ENCODE measurements around the gene CENPK.

CENPK gene

GRCh38 chr5:65512170-65512937 lies 50.6 kb downstream of the CENPK start:
- in situ Hi-C loops (cut with MboI; ENCODE audit: low sequenced_read_pairs): no loop called here

GRCh38 chr5:65508978-65509377 lies 54.0 kb downstream of the CENPK start:
- in situ Hi-C loops (cut with MboI; ENCODE audit: low sequenced_read_pairs): no loop called here

GRCh38 chr5:65506961-65507360 lies 56.0 kb downstream of the CENPK start:
- in situ Hi-C loops (cut with MboI; ENCODE audit: low sequenced_read_pairs): no loop called here

GRCh38 chr5:65489119-65489518 lies 73.8 kb downstream of the CENPK start:
- in situ Hi-C loops (cut with MboI; ENCODE audit: low sequenced_read_pairs): loop anchor here (25.0 kb wide), 1 partner anchor 677 kb away; no protein-coding TSS in a partner anchor

- in situ Hi-C loops (cut with MboI; ENCODE audit: low sequenced_read_pairs): loop anchor here (25.0 kb wide), 1 partner anchor 676 kb away; no protein-coding TSS in a partner anchor
Observed at GRCh38 chr5:65488038-65488687, 74.8 kb downstream of the CENPK start.

GRCh38 chr5:65486803-65487202 lies 76.2 kb downstream of the CENPK start:
- in situ Hi-C loops (cut with MboI; ENCODE audit: low sequenced_read_pairs): loop anchor here (25.0 kb wide), 1 partner anchor 675 kb away; no protein-coding TSS in a partner anchor

- in situ Hi-C loops (cut with MboI; ENCODE audit: low sequenced_read_pairs): loop anchor here (25.0 kb wide), 1 partner anchor 673 kb away; no protein-coding TSS in a partner anchor
Observed at GRCh38 chr5:65485405-65485804, 77.6 kb downstream of the CENPK start.

GRCh38 chr5:65483546-65484346 lies 79.2 kb downstream of the CENPK start:
- in situ Hi-C loops (cut with MboI; ENCODE audit: low sequenced_read_pairs): loop anchor here (25.0 kb wide), 1 partner anchor 671 kb away; no protein-coding TSS in a partner anchor

- in situ Hi-C loops (cut with MboI; ENCODE audit: low sequenced_read_pairs): loop anchor here (25.0 kb wide), 1 partner anchor 671 kb away; no protein-coding TSS in a partner anchor
Observed at GRCh38 chr5:65482736-65483545, 80.0 kb downstream of the CENPK start.

- in situ Hi-C loops (cut with MboI; ENCODE audit: low sequenced_read_pairs): loop anchor here (25.0 kb wide), 1 partner anchor 670 kb away; no protein-coding TSS in a partner anchor
Observed at GRCh38 chr5:65482296-65482735, 80.7 kb downstream of the CENPK start.

GRCh38 chr5:65481635-65482295 lies 81.2 kb downstream of the CENPK start, which contains the start of gene ADAMTS6:
TSS of gene ADAMTS6 (minus strand) at chr5:65481920. CDS start at chr5:65473673, 8,247 bp downstream.
- in situ Hi-C loops (cut with MboI; ENCODE audit: low sequenced_read_pairs): loop anchor here (25.0 kb wide), 1 partner anchor 669 kb away; no protein-coding TSS in a partner anchor

- in situ Hi-C loops (cut with MboI; ENCODE audit: low sequenced_read_pairs): loop anchor here (25.0 kb wide), 1 partner anchor 669 kb away; no protein-coding TSS in a partner anchor
Observed at GRCh38 chr5:65481171-65481581, 81.8 kb downstream of the CENPK start.

GRCh38 chr5:65480306-65480865 lies 82.6 kb downstream of the CENPK start:
- in situ Hi-C loops (cut with MboI; ENCODE audit: low sequenced_read_pairs): loop anchor here (25.0 kb wide), 1 partner anchor 668 kb away; no protein-coding TSS in a partner anchor

GRCh38 chr5:65479527-65479926 lies 83.4 kb downstream of the CENPK start:
- in situ Hi-C loops (cut with MboI; ENCODE audit: low sequenced_read_pairs): loop anchor here (25.0 kb wide), 1 partner anchor 667 kb away; no protein-coding TSS in a partner anchor

- in situ Hi-C loops (cut with MboI; ENCODE audit: low sequenced_read_pairs): loop anchor here (25.0 kb wide), 1 partner anchor 666 kb away; no protein-coding TSS in a partner anchor
Observed at GRCh38 chr5:65478336-65478735, 84.6 kb downstream of the CENPK start.

GRCh38 chr5:65475895-65476294 lies 87.1 kb downstream of the CENPK start:
- in situ Hi-C loops (cut with MboI; ENCODE audit: low sequenced_read_pairs): loop anchor here (25.0 kb wide), 1 partner anchor 664 kb away; no protein-coding TSS in a partner anchor

- in situ Hi-C loops (cut with MboI; ENCODE audit: low sequenced_read_pairs): loop anchor here (25.0 kb wide), 1 partner anchor 663 kb away; no protein-coding TSS in a partner anchor
Observed at GRCh38 chr5:65475336-65475735, 87.6 kb downstream of the CENPK start.

GRCh38 chr5:65474130-65474711 lies 88.7 kb downstream of the CENPK start:
- in situ Hi-C loops (cut with MboI; ENCODE audit: low sequenced_read_pairs): no loop called here
